HG03558 (cell line): ENCODE measurements around the gene SLC34A1.

Experiments
- ATAC-seq: cut with Tn5 transposase; IDR thresholded peaks from one replicate; pipeline ENCODE4 v1.9.1; 2021; ENCODE audit warnings: moderate number of reproducible peaks; ENCODE audit not compliant: unreplicated experiment; ENCODE audit errors: extremely low read depth

The SLC34A1 gene

DNA sequence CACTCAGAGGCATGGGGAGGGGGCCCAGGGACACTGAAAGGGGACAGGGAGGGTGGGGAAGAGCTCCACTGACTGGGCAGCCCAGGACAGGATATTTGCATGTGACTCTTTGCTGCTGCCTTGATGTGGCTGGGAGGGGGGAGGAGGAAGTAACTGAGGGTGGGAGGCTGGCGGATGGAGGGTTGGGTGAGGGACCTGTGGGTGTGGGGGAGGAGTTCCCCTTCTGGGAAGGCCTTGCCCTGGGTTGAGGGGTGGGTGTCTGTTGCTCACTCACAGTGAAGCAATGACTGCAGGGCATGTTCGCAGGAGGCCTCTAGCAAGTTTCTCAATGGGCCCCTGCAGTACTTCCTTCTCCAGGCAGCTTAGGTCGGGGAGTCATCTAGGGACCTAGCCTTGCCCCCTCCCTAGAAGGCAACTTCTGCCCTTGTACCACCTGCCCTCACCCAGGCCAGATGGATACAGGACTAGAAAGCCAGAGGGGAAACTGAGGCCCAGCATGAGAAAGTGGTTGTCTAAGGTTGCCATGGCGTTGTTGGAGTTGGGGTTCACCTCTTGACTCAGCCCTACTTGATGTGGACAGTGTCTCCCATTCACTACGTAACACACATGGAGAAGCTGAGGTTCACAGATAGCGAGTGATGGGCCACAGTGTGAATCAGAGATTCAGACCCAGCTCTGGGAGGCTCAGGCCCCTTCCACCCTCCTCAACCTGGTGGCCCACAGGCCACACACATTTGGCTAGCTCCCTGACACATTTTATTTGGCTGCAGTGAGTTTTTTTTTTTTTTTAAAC is 45.2 kb downstream of the SLC34A1 start:
- no peak for ATAC-seq

DNA sequence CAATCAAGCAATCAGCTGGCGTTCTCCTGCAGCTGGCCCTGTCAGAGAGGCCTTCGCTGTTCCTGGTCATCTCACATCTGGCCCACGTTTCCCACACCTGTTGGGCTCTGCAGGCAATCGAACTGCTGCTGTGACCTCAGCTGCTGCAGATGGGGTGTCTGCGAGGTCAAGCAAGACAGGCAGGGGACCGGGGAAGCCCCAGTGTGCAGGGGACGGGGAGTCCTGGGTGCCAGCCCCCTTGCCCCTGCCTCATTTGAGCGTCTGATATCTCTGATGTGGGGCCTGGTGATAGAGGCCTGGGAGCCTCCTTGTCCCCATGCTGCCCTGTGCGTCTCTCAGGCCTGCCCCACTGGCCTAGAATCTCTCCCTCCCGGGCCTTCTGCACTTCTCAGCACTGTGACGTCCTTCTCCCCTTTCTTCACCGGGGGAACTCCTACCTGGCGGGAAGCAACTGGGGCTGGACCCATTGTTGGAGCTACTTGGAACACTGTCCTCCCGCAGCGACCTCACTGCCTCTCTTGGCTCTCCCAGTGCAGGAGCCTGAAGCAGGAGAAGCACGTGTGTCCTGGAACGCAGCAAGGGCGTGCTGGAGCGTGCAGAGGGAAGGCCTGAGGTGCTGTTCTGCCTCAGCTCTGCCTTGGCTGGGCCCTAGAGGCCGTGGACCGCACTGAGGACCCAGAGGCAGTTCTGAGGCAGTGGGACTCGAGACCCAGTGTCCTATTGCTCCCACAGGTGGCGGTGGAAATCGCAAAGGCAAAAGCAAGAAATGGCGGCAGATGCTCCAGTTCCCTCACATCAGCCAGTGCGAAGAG is 46.1 kb downstream of the SLC34A1 start:
- ATAC-seq = no peak

DNA sequence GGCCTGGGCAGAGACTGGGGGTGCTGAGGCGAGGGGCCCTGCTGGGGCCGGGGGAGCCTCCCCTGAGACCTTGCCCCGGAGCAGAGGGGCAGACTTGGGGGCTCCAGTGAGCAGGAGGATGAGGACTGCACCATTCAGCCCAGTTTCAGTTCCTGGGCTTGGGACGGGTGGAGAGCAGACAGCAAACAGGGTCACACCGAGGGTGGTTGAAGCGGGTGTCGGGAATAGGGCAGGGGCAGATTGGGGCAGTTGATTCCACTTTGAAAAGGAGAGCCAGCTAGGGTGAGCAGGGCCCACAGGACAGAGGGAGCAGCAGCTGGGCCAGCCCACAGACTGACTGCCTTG is 46.7 kb downstream of the SLC34A1 start:
- ATAC-seq = no peak

- peak; percentile 26 for ATAC-seq
Observed at GRCh38 chr5:177431317-177432142, 47.3 kb downstream of the SLC34A1 start.

DNA sequence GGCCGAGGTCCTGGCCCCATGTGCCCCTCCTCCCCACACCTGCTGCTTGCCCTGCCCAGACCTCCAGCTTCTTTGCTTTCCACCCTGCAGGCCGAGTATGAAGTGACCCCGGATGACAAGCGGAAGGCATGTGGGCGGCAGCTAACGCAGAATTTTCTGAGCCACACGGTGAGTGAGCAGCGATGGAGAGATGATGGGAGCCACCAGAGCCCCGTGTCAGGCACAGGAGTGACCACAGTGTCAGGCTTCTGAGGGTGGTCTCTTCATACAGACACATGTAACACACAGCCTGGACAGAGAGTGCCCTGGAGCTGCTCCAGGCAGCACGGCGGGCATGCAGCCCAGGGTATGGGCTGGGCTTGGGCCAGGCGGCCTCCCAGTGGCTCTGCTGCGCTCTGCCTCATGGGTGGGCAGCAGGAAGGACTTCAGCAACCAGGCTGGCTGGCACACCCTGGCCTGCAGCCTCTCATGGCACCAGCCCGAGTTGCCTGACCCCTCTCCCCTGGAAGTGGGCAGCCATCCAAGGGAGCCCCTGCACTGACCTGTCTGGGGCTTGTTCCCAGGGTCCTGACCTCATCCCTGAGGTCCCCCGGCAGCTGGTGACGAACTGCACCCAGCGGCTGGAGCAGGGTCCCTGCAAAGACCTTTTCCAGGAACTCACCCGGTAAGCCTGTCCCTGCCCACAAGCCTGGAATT is 48.1 kb downstream of the SLC34A1 start:
- no peak for ATAC-seq

DNA sequence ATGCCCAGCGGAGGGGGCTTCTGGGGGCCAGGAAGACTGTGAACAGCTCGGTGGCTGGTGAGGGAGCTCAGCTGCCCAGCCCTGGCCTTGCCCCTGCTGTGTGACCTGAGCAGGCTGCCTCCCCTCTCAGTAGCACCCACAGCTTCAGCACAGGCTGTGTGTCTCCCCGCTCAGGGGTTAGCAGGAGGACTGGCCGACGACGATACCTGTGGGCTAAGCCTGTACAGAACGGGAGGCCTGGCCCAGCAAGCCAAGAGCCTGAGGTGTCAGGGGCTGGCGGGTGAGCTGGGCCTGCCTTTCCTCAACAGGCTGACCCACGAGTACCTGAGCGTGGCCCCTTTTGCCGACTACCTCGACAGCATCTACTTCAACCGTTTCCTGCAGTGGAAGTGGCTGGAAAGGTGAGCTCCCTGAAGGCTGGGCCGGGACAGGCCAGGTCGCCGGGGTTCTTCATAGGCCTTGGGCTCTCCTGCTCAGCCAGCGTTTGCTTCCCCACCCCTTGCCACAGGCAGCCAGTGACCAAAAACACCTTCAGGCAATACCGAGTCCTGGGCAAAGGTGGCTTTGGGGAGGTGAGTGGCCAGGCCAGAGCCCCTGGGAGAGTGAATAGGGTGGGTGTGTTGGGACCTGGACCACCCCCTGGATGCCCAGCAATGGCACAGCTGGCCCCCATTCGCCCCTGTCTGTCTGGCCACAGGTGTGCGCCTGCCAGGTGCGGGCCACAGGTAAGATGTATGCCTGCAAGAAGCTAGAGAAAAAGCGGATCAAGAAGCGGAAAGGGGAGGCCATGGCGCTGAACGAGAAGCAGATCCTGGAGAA is 48.8 kb downstream of the SLC34A1 start:
- ATAC-seq = no peak

GRCh38 chr5:177433658-177434217 is 49.5 kb downstream of the SLC34A1 start:
- no peak for ATAC-seq

GRCh38 chr5:177434437-177434836 is 50.2 kb downstream of the SLC34A1 start:
- ATAC-seq = no peak

DNA sequence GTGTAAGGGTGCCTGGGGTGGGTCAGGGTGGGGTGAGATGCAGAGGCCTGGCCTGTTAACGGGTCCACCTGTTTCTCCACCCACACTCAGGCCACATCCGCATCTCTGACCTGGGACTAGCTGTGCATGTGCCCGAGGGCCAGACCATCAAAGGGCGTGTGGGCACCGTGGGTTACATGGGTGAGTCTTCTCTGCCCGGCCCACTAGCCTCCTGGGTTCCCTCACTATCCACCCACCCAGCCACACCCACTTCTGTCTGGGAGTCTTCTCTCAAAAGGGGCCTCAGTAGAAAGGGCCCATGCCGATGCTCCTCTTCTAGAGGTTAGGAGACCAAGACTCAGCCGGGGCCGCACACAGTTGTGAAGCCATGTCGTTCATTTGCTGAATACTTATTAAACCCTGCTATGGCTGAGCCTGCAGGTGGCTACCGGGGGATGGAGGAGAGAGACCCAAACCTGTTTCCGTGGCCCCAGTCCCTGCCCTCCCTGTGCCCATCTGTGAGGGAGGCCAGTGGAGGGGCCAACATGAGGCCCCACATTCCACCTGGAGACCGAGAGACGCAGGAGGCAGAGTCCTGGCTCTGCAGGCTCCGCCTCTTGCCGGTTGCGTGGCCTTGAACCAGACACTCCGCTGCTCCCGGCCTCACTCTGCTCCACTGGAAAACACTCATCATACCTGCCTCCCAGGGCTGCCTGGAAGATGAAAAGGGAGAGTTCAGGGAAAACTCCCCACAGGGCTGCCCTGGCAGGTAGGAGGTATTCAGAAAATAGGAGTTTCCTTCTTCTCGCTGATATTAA is 50.9 kb downstream of the SLC34A1 start:
- ATAC-seq = no peak

DNA sequence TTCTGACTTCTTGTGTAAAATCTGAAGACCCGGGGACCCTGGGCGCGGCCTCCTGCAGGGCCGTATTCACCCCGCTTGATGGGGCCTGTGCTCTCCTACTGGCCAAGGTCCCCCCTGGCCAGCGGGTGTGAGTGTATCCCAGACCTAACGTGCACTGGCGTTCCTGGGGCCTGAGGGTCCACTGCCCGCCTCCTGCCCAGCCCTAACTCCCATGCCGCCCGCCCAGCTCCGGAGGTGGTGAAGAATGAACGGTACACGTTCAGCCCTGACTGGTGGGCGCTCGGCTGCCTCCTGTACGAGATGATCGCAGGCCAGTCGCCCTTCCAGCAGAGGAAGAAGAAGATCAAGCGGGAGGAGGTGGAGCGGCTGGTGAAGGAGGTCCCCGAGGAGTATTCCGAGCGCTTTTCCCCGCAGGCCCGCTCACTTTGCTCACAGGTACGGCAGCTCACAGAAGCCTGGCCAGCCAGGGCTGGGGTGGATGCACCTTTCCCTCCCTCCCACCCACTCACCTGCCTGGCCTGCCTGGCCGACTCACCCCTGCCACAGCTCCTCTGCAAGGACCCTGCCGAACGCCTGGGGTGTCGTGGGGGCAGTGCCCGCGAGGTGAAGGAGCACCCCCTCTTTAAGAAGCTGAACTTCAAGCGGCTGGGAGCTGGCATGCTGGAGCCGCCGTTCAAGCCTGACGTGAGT is 51.8 kb downstream of the SLC34A1 start:
- no peak for ATAC-seq

- no peak for ATAC-seq
Observed at GRCh38 chr5:177437623-177438022, 53.4 kb downstream of the SLC34A1 start.

- no peak for ATAC-seq
Observed at GRCh38 chr5:177438468-177438867, 54.2 kb downstream of the SLC34A1 start.

DNA sequence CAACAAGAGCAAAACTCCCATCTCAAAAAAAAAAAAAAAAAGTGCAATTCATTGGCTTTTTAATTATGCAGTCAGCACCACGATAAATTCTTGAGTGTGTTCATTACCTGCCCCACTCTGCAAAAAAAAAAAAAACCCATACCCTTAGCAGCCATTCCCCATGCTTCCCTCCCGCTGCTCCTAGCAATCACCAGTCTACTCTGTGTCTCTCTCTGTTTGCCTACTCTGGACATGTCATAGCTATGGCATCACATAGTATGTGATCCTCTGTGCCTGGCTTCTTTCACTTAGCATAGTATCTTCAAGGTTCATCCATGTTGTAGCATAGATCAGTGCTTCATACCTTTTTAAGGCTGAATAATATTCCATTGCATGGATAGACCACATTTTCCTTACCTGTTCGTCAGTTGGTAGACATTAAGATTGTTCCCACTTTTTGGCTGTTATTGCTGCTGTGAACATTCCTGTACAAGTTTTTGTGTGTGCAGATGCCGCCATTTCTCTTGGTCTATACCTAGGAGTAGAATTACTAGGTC is 55.4 kb downstream of the SLC34A1 start:
- no peak for ATAC-seq

DNA sequence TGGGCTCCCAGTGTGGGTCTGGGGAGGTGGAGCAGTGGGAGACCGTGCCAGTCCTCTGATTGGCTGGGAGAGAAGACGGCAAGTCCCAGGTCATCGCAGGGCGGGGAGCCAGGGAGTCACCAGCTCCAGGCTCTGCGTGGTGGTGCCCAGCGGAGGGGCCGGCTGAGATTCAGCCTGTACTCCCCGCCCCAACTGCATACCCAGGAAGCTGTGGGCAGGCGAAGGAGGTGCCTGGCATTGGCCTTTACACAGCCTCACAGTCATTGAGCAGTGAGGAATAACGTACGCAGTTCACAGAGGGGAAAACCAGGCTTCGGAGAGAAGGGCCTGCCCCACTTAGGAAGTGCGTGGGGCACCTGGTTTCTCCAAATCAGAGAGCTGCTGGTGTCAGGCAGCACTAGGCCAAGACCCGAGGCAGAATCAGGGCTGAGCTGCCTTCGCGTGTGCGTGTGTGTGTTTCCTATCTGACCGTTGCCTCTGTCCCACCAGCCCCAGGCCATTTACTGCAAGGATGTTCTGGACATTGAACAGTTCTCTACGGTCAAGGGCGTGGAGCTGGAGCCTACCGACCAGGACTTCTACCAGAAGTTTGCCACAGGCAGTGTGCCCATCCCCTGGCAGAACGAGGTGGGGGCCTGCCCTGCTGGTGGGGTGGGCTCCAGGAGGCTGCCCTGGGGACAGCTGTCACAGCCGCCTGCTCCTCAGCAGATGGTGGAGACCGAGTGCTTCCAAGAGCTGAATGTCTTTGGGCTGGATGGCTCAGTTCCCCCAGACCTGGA is 56.2 kb downstream of the SLC34A1 start:
- ATAC-seq = no peak

- ATAC-seq = no peak
Observed at GRCh38 chr5:177440990-177441780, 57.0 kb downstream of the SLC34A1 start.
